Type B pancreatic cell (in vitro differentiated cells): ENCODE results near the gene F10. TPM values are rescaled to one million over a fixed set of nuclear protein-coding genes. Genes with fewer than 3 reads are reported as not detected.
A peak's percentile ranks its signal among the peaks of the same experiment; 100 is the strongest.

Experiments
- DNase-seq: peaks from one replicate; pipeline ENCODE4 v3.0.0; 2021; ENCODE audit warnings: mixed read lengths; ENCODE audit not compliant: unreplicated experiment; ENCODE audit errors: extremely low spot score
- H3K27ac Mint-ChIP-seq: 2 replicates; pipeline ENCODE4 v1.8.0; 2021; ENCODE audit warnings: mild to moderate bottlenecking, mixed read lengths
- H3K27me3 Mint-ChIP-seq: 2 replicates; pipeline ENCODE4 v1.8.0; 2021; ENCODE audit warnings: mixed read lengths
- H3K36me3 Mint-ChIP-seq: 2 replicates; pipeline ENCODE4 v1.8.0; 2021; ENCODE audit warnings: mixed read lengths
- H3K4me1 Mint-ChIP-seq: one replicate; pipeline ENCODE4 v1.8.0; 2021; ENCODE audit warnings: mixed read lengths; ENCODE audit not compliant: unreplicated experiment
- H3K4me3 Mint-ChIP-seq: 2 replicates; pipeline ENCODE4 v1.8.0; 2021; ENCODE audit warnings: mild to moderate bottlenecking, mixed read lengths
- H3K9me3 Mint-ChIP-seq: 2 replicates; pipeline ENCODE4 v1.8.0; 2021; ENCODE audit warnings: mixed read lengths
- total RNA-seq: library from RNA; stranded (reverse); gene quantifications from 2 replicates; pipeline ENCODE4 v1.2.1, GENCODE V29; 2021; ENCODE audit warnings: low replicate concordance
- TF ChIP-seq, protein P1 (sequence below): fragments of 200-600 bp; sonication (generic); conservative IDR thresholded peaks from 2 replicates; pipeline ENCODE4 v1.5.0; 2021; ENCODE audit warnings: antibody characterized with exemption, mild to moderate bottlenecking

The F10 gene
- total RNA-seq, 1 donor from 2014 or later: 34.4 TPM

DNA sequence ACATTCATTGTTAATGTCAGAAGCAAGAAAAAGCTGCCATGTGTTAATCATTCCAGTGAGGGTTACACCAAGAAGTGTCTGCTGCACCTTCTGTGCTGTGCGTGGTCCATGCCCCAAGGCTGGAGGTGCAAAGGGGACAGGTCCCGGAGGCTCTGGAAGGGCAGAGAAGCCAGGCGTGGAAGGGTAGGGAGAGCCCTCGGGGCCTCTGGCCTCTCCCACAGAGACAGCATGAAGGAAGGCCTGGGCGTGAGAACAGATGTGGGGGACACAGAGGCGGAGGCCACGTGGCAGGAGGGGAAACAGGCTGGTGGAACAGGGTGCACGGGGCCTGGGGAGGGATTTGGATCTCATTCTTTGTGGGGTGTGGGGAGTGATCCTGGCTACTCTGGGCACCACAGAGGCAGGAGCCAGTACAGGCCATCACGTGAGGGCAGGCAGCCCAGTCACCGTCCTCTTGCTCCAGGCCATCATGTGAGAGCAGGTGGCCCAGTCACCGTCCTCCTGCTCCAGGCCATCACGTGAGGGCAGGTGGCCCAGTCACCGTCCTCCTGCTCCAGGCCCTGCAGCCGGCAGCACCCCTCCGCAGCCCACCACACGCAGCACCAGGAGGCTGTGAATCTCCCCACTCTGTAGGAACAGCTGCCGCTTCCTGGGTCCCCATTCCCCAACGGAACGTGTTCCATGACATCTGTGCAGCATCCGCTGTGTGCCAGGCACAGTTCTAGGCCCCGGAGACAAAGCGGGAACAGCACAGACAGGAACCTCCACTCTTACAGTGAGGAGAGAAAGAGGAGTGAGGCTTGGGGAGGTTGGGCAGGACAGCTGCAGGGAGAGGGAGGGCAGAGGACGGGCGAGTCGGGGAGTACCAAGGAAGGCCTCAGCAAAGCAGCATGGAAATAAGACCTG, 27.2 kb upstream of the F10 start:
- H3K4me1 Mint-ChIP-seq: peaks cover 11% of the 10 kb centered on the region
- H3K27me3 Mint-ChIP-seq: peaks cover 3% of the 10 kb centered on the region
- TF ChIP-seq, protein P1, sequence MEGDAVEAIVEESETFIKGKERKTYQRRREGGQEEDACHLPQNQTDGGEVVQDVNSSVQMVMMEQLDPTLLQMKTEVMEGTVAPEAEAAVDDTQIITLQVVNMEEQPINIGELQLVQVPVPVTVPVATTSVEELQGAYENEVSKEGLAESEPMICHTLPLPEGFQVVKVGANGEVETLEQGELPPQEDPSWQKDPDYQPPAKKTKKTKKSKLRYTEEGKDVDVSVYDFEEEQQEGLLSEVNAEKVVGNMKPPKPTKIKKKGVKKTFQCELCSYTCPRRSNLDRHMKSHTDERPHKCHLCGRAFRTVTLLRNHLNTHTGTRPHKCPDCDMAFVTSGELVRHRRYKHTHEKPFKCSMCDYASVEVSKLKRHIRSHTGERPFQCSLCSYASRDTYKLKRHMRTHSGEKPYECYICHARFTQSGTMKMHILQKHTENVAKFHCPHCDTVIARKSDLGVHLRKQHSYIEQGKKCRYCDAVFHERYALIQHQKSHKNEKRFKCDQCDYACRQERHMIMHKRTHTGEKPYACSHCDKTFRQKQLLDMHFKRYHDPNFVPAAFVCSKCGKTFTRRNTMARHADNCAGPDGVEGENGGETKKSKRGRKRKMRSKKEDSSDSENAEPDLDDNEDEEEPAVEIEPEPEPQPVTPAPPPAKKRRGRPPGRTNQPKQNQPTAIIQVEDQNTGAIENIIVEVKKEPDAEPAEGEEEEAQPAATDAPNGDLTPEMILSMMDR: no peak
- peak overlapping the region; percentile 84 for H3K27ac Mint-ChIP-seq
- DNase-seq: no peak
- H3K4me3 Mint-ChIP-seq: no peak overlapping the region
- no peaks in the 10 kb centered on the region for H3K9me3 Mint-ChIP-seq
- peaks cover 3% of the 10 kb centered on the region for H3K36me3 Mint-ChIP-seq

DNA sequence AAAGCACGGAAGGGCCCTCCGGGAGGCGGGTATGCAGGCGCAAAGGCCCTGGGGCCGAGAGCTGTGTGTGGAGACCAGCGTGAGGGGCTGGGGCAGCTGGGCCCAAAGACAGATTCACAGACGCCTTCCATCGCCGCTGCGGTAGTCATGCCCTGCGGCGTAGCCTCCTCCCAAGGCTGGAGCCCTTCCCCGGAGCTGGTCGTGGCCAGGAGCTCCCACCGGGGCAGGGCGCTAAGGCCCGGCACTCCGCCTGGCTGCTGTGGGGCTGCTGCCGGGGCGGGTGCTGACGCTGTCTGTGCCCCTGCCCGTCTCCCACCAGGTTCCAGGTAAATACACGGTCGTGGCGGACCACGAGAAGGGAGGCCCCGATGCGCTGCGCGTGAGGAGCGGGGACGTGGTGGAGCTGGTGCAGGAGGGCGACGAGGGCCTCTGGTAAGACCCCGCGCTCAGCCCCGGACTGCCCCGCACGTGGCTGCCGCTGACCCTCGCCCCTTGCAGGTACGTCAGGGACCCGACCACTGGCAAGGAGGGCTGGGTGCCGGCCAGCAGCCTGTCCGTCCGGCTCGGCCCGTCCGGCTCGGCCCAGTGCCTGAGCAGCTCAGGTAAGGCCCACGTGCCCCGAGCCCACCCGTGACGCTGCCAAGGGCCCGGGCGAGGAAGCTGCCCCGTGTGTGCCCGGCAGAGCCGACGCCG, 26.4 kb upstream of the F10 start:
- TF ChIP-seq, protein P1: no peak
- Mint-ChIP-seq H3K36me3 (peaks cover 3% of the 10 kb centered on the region), H3K4me1 (peaks cover 11% of the 10 kb centered on the region), H3K27ac (no peak overlapping the region), H3K9me3 (no peaks in the 10 kb centered on the region), H3K27me3 (peaks cover 3% of the 10 kb centered on the region), H3K4me3 (no peak overlapping the region)
- DNase-seq: no peak

DNA sequence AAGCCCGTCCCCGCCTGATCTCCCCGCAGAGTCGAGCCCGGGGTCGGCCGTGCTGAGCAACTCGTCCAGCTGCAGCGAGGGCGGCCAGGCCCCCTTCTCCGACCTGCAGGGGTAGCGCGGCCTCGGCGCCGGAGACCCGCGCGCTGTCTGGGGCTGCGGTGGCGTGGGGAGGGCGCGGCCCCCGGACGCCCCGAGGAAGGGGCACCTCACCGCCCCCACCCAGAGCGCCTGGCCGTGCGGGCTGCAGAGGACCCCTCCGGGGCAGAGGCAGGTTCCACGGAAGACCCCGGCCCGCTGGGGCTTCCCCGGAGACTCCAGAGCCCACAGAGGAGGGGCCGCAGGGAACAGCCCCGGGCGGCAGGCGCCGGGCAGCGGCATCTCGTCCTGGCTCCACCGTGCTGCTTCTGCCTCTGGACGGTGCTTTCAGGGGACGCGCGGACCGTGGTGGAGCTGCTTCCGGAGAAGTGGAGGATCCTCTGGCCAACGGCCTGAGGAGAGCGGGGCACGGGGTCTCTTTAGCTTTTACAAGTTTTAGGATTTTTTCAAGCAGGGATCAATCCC, 25.8 kb upstream of the F10 start:
- H3K4me3 Mint-ChIP-seq: no peak overlapping the region
- peaks cover 3% of the 10 kb centered on the region for H3K27me3 Mint-ChIP-seq
- DNase-seq: no peak
- H3K4me1 Mint-ChIP-seq: peaks cover 11% of the 10 kb centered on the region
- H3K9me3 Mint-ChIP-seq: no peaks in the 10 kb centered on the region
- H3K36me3 Mint-ChIP-seq: peaks cover 3% of the 10 kb centered on the region
- TF ChIP-seq, protein P1: no peak
- H3K27ac Mint-ChIP-seq: no peak overlapping the region

- Mint-ChIP-seq H3K27ac (peak overlapping the region; percentile 96), H3K9me3 (no peaks in the 10 kb centered on the region), H3K4me3 (no peak overlapping the region), H3K4me1 (peaks cover 11% of the 10 kb centered on the region), H3K36me3 (peaks cover 3% of the 10 kb centered on the region), H3K27me3 (peaks cover 5% of the 10 kb centered on the region)
- DNase-seq: no peak
- TF ChIP-seq, protein P1: no peak
Measured at GRCh38 chr13:113097651-113098050, 24.9 kb upstream of the F10 start.

- no peaks in the 10 kb centered on the region for H3K9me3 Mint-ChIP-seq
- H3K36me3 Mint-ChIP-seq: peaks cover 3% of the 10 kb centered on the region
- peak overlapping the region; percentile 96 for H3K27ac Mint-ChIP-seq
- DNase-seq: no peak
- H3K4me1 Mint-ChIP-seq: peaks cover 11% of the 10 kb centered on the region
- H3K27me3 Mint-ChIP-seq: peaks cover 7% of the 10 kb centered on the region
- H3K4me3 Mint-ChIP-seq: peak overlapping the region; percentile 53
- TF ChIP-seq, protein P1: no peak
Measured at GRCh38 chr13:113098162-113098732, 24.4 kb upstream of the F10 start.
